Activated CD8-positive, alpha-beta memory T cell treated with anti-CD3 and anti-CD28 coated beads for 48 hours (primary cell): ENCODE results near the gene DUSP6.
A peak's percentile ranks its signal among the peaks of the same experiment; 100 is the strongest.

ENCODE experiments used
- DNase-seq, 3 experiments: peaks; one replicate each; pipeline ENCODE4 v3.0.0-alpha.2; 2020; ENCODE audit warnings: low read depth in 2 of 3, low spot score in 2 of 3

The DUSP6 gene, protein sequence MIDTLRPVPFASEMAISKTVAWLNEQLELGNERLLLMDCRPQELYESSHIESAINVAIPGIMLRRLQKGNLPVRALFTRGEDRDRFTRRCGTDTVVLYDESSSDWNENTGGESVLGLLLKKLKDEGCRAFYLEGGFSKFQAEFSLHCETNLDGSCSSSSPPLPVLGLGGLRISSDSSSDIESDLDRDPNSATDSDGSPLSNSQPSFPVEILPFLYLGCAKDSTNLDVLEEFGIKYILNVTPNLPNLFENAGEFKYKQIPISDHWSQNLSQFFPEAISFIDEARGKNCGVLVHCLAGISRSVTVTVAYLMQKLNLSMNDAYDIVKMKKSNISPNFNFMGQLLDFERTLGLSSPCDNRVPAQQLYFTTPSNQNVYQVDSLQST

DNA sequence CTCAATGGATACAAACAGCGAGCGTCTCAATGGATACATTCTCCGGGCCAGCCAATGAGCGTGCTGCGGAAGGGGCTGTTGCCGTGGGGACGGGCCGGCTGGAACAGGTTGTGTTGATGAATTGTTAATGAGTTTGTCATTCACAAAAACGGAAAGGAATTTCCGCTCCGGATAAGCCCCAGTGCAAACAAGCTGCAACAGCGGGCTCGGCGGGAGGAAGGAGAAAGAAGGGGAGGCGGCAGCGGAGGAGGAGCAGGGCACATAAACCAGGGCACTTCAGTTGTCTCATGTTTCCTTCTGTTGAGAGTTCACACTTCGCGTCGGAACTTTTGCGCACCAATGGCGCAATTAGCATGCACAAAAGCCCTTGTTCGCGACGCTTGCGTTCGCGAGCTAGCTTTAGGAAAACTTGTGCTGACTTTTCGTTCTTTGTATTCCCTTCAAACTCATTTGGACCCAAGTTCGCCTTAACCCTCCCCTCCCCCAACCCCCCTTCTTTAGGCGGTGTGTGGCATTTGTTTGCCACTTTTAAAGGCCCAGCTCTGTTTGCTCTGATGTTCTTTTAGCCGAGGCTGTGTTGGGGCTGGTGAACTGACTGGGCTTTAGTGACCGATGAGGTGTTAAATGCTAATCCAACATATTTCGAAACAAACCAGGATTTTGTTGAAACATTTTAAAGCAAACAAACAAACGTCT is at the start of gene DUSP6:
DUSP6 (minus strand) TSS at position 10 of the 696 bp plus-strand sequence. CDS start 462 bp downstream, outside the sequence.
- peak; percentile 60 to 74 (median 68) for DNase-seq

DNA sequence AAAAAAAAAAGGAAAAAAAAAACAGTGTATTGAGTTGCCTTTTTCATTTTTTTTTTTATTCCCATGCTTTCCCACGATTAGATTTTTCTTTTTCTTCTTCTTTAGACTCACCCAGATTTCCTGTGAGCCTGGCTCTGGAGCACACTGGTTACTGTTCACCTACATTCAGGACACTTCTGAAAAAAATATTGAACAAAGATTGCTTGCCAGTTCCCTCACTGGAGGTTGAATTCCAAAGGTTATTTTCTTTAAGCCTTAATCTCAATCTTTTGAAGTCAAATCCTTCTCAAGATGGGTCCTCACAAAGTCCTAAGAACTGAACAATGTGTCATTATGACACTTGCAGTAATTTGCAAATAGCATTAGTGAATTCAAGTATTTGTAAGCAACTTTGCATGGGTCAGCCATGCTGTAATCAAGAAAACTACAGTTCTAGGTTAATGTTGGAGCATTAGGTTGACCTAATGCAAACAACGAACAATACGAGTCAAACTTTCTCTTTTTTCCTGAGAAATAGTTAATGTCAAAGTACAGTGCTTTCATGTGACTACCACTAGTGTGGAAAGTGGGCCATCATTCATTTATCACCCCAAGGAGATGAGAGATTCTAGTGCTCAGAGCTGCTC is 49.2 kb upstream of the DUSP6 start:
- no peak for DNase-seq

DNA sequence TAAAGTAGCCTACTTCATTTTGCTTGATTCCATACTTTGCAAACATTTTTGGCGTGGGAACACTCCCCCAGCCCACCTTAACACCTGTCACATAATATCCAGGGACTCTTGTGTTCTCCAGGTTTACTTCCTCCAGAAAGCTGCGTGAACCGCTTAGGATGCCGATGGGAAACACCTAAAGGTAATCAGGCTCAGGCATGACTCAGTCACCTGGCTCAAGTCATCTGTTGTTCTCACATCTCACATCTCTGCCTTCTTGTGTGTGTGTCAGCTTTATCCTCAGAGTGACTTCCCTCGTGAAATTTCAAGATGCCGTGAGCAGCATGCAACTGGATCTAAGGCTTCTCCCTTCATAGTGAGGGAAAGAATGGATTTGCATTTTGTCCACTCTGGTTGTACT is 48.1 kb upstream of the DUSP6 start:
- no peak for DNase-seq

DNA sequence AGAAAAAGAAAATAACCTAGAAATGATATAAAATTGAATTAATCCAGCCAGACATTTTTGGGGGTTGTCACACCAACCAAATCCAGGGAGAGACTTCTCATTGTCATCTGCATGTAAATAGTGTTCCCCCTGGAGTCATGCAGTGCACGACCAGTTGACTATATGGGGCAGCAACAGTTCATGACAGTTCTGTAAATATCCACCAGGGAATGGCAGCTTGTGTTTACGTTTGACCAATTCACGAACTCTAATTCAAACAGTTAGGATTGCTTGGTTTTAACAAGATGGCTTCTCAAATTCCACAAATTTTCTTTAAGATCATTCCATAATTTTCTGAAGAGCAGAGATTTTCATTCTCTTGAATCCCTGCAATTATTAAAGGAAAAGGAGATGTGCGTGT is 43.4 kb upstream of the DUSP6 start:
- no peak for DNase-seq

DNA sequence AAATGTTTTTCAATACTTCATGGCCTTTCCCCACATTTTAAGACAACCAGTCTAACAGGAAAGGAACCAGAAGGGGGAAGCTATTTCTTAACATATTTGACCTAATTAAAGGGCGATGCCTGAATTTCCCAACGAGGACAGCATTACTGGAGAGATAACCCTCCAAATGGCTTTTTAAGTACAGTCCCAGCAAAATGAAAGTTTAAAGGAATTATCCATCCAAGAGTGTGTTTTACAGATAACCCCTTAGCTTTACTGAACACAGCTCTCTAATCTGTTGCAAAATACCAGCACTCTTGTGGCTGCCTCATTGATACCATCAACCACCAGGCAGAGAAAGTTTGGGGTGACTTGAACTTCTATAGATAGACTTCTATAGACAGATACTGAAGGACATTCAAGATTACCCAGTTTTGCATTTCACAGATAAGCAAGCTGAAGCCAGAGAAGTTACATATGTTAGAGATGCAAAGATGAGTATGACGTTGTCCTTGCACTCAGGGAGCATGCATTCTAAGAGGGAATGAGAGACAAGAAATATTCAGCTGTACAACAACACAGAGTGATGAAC is 41.3 kb upstream of the DUSP6 start:
- DNase-seq, result no peak

DNA sequence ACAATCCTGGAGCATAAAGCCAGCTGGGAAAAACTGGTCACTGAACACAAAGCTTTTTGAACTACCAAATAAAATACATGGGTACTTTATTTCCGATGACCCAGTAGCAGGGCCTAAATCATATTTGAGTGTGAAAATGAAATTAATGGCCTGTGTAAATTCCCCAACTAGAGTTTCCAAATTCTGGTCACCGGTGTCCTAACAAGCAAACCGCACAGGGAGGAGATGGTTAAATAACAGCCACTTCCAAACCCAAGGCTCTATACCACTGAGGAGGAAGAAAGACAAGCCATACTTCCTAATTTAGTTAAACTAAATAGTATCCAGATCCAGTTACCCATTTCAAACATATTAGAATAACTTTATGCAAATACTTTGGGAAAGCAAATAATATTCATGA is 40.1 kb upstream of the DUSP6 start:
- no peak for DNase-seq

DNA sequence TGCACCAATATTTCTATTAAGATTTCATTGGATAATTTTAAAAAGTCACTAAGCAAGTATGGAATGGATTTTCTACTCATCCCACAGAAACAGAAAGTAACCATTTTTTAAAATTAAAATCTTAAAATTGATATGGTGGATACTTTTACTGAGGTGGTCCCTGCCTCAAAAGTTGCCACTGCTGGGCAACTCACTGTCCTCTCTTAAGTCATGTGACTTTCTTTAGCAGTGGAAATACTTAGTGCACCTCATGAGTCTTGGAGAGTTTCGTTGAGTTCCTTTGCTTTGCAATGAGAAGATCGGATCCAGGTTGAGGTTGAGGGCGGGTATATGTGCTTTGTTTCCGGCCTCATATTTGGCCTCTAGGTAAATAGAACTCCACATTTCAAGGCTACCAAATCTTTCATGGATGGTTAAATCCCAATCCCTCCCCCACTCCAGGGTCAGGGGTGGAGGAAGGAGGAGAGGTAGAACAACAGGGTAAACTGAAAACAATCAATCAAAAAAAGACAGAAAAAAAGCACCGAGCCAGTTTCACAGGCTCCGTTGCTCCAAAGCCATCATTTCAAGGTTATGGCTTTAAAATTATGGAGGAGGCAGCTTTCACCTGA is 39.5 kb upstream of the DUSP6 start:
- DNase-seq, result no peak

DNA sequence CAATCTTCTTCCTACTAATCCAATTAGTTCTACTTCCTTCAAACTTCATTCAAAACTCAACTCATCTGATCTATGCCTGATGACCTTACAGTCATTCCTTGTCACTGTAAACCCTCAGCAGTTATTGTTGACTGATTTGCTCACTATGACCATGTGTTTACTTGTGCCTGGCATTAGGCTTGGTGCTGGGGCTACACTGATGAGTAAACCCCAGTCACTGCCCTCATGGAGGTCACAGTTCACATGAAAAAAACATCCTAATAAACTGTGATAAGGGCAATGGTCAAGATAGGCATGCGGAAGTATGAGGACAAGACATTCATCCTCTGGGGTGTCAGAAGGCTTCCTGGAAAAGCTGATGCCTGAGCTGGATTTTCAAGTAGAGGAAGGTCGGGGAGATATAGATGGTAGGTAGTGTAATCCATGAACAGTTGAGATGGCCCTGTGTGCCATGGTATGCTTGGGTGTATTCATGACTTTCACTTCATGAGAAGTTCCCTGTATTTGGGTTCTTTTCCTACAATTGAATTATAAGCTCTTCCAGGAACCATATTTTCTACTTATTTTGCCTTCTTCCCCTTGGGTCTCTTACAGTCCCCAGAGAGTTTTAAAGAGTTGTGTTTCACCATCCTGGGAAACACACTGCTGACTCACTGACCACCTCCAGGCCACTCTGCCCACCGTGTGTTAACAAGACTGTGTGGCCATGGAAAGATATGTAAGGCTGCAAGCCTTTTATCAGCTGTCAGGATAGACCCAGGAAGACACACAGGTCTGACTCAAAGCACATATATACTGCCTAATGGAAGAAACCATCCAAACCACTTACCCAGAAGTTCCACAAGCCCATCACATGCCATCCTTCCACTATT is 38.7 kb upstream of the DUSP6 start:
- no peak for DNase-seq

DNA sequence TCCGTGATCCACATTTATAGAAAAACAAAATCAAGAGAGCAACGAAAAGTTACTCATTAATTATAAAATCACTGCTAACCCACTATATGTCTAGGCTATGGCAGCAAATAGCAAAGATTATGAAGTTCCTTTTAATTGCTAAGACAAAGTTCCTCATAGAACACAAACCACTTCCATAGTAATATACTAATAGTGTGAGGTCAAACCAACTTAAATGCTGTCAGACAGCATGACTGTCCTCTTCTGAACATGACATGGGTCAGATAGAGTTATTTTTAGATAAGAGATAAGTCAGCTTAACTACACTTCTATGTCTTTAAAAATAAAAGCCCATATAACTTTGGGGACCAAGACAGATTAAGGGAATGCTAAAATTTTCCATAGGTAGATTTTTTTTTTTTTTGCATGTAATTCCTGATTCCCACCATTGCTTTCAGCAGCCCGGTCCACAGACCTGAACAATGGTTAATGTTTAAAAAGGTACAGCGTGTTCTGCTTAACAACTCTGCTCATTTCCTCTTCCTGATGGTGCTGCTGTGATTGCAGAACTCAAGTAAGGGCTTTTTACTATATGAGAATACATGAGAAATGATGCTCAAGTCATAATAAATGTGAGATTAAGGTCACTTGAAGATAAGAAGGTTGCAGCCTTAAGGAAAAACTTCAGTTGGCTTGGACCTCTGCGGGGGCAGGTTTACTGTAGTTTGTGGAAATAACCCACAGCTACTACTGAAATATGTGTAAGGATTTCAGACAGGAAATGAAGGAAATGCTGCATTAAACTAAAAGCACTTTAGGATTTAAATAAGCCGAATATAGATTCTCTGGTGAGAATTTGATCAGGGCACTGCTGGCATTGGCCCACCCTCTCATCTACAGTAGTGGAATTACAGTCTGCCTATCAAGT is 37.7 kb upstream of the DUSP6 start:
- no peak for DNase-seq

DNA sequence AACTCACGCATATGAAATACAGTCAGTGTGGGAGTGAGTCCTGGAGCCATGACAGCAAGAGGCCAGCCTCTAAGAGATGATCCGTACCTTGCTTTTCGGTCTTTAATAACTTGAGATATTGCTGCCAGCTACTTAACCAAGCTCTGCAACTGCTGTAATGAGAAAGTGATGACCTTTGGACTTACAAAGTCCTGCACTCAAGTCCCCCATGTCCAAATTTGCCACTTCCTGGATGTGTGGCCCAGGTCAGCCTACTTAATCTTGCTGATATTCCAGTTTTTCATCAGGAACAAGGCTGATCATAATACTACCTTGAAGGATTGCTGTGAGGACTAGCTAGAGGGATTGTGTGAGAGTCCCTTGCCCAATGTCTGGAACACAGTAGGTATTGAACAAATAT is 33.8 kb upstream of the DUSP6 start:
- no peak for DNase-seq

DNA sequence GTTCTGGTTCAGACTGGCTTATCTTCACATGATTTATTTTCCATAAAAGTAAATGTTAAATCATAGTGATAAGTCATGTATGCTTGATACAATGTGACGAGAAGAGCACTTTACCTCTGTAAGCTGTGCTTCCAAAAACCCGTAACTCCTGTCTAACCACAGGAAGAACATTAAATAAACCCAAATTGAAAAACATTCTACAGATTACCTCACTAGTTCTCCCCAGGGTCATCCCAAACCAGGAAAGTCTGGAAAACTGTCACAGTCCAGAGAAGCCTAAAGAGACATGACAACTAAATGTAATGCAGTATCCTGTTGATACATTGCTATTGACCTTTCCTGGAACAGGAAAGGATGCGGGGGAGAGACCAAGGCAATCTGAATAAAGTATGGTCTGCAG is 32.5 kb upstream of the DUSP6 start:
- DNase-seq, result no peak

DNA sequence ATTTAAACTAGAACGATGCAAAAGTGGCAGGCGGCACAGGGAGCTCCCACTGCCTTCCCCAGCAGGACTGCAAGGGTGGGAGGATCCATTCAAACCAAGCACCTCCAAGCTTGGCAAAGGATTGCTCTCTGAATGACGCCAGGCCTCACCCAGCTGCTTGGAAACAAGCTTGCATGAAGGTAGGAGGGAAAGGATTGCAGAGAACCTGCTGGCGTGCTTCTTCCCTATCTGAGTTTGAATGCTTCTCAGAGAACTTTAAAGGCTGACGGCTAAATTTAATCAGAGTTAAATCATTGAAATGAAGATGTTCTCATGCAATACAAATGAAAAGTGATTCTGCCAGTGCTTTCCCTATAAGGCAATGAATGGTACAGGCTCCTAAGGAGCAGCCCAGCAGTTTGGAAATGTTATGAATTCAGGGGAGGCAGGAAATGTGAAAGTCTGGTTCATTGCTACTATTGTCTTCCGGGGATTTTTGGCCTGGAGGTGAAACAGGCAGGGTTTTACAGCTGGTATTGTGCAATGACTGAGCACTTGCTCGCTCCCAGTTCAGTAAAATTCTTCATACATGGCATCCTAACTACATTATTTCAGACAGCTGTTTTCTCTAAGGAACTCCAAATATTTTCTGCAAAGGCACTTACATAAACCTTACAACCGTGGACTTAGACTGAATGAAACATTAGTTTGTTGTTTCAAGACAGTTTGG is 31.9 kb upstream of the DUSP6 start:
- no peak for DNase-seq

DNA sequence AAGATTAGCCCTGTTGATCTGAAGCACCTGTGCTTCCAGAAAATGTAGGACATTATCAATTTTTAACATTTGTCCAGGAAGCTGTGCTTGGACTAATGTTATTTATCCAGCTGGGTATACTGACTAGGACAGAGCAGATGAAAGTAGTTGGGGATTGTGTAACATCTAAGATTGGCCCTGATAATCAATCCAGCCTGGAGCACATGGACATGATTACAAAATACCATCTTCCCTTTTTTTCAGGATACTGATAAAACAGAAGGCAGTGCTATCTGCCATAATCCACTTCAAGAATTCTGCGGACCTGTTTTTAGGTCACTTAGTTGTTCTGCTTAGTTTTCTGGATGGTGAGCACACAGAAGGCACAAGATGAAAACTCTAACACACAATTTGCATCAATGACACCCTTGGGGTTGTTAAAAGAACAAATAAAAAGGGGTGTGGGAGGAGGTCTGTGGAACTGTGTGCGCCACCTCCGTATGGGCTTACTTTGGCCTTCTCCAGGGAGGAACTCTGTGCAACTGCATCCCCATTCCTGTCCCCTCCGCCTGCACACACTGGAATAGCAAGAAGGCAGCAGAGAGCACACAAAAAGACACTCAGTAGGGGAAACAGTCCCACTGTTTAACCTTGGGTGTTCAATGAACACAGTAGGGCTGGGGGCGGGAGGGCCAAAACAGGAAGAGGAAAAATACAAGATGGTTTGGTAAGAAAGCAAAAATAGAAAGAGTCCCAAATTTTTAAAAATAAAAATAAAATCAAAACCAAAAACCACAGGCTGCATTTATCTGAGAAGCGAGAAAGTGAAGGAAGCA is 31.1 kb upstream of the DUSP6 start:
- DNase-seq, result no peak

DNA sequence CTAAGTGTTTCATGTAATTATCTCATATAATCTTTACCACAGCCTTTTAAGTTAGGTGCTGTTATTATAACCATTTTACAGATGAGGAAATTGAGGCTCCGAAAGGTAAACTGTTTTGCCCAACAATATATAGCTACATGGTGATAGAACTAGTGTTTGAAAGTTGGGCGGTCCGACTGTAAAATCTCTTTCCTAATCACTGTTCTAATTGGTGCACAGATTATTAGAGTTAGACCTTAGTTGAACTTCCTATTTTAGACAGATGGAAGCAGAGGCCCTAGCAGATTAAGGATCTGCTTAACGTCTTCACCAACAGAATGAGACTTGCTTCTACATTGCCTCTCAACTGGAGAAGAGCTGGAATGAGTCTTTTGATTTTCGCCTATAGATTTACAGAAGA is 30.0 kb upstream of the DUSP6 start:
- no peak for DNase-seq

DNA sequence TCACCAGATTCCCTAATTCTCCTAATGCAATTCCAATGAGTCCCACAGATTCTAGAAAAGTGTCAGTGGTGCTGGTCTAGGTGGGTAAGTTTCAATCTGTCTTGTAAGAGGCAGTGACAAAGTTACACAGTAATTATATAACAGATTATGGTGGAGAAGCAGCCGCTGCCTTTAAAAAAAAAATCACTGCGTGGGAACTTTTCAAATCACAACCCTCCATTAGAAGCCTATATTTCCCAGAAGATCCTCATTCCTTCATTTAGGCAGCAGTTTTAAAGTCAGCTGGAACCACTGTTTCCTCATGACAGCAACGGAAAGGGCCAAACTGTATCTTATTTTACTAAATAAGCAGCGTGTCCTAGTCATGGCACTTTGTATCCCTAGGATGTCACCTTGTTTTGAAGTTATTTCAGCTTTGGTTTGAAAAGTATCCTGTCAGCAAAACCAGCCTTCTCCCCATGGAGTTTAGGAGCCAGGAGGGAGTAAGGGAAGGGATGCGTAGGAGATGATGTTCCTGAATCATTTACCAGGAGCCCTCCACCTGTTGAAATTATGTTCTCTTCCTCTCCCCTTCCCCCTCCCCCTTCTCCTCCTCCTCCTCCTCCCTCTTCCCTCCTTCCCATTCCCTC is 27.7 kb upstream of the DUSP6 start:
- DNase-seq, result no peak

DNA sequence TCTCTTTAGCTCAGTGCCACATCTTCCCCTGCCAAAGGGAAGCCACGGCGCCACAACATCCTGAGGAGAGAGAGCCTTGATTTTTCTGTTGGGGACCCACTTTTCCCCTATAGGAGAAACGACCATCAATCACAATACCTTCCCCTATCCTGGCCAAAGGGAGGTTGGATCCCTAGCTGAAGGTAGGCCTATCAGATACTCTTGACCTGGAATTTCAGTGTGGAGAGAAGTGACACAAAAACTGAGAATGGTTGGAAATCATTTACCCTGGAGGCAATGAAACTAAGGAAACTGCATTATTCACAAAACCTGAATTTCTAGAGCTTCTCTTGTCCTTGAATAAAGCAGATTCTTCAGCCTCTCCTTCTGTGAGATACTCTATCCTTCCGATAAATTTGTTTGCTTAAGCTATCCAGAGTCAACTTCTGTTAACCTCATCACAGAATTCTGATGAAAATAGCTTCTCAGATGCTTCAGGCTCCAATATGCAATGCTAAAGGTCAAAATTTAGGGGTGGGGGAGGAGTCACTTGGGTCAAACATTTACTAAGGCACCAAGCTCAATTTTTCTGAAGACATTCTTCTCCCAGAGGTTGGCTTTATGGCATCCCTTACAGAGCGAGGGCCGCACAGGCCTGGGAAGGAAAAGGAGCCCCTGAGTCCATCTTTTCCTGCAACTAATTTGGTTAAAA is 27.0 kb upstream of the DUSP6 start:
- DNase-seq, result no peak

DNA sequence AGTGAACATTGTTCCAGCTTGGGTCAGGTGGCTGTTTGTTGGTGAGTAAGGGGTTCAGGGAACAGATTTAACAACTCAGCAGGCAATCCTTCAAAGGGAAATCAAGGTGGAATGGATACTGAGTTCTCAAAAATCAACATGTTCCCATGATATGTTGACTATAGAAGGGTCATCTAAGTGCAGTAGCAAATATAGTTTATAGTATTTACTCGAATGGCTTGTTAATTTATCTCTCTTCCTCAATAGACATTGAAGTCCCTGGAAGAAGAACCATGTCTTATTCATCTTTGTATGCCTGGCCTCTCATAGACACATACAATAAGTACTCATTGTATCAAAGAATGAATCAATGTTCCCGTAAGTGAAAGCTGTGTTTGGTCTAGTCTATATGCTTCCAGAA is 24.5 kb upstream of the DUSP6 start:
- DNase-seq, result no peak
